ENCODE results near the gene TMEM38B.

Gene TMEM38B

GRCh38 chr9:105694190-105694847 is at the start of gene TMEM38B:
Gene TMEM38B (plus strand): TSS chr9:105694541. CDS start chr9:105694661, 120 bp downstream.
- peak; percentile 85 for DNase-seq

- no peak for DNase-seq
Measured at GRCh38 chr9:105646879-105647594, 47.3 kb upstream of the TMEM38B start.

GRCh38 chr9:105647595-105648349 is 46.6 kb upstream of the TMEM38B start:
- no peak for DNase-seq

GRCh38 chr9:105651806-105652205 is 42.5 kb upstream of the TMEM38B start:
- no peak for DNase-seq

GRCh38 chr9:105656131-105656921 is 38.0 kb upstream of the TMEM38B start:
- DNase-seq, result peak; percentile 22

GRCh38 chr9:105658351-105658750 is 36.0 kb upstream of the TMEM38B start:
- no peak for DNase-seq

GRCh38 chr9:105661011-105661410 is 33.3 kb upstream of the TMEM38B start:
- no peak for DNase-seq

- DNase-seq, result no peak
Measured at GRCh38 chr9:105662184-105663104, 31.9 kb upstream of the TMEM38B start, which contains the start of gene TAL2. Gene TAL2 (plus strand): TSS chr9:105662457. CDS start chr9:105662497, 40 bp downstream.

GRCh38 chr9:105663914-105664313 is 30.4 kb upstream of the TMEM38B start:
- DNase-seq, result no peak

- DNase-seq, result no peak
Measured at GRCh38 chr9:105667867-105668266, 26.5 kb upstream of the TMEM38B start.

- DNase-seq, result no peak
Measured at GRCh38 chr9:105670315-105670714, 24.0 kb upstream of the TMEM38B start.

GRCh38 chr9:105670775-105671174 is 23.6 kb upstream of the TMEM38B start:
- no peak for DNase-seq

- no peak for DNase-seq
Measured at GRCh38 chr9:105672711-105673234, 21.6 kb upstream of the TMEM38B start.

- no peak for DNase-seq
Measured at GRCh38 chr9:105673850-105674387, 20.4 kb upstream of the TMEM38B start.

GRCh38 chr9:105676351-105676923 is 17.9 kb upstream of the TMEM38B start:
- DNase-seq, result no peak

- no peak for DNase-seq
Measured at GRCh38 chr9:105678163-105678562, 16.2 kb upstream of the TMEM38B start.

GRCh38 chr9:105678781-105679180 is 15.6 kb upstream of the TMEM38B start:
- no peak for DNase-seq

- DNase-seq, result no peak
Measured at GRCh38 chr9:105679257-105680022, 14.9 kb upstream of the TMEM38B start.

- no peak for DNase-seq
Measured at GRCh38 chr9:105681313-105681712, 13.0 kb upstream of the TMEM38B start.

- DNase-seq, result no peak
Measured at GRCh38 chr9:105681724-105682123, 12.6 kb upstream of the TMEM38B start.

All from activated T-cell treated with anti-CD3 and anti-CD28 coated beads, Interleukin-2, amount 50 U/mL, for 1 hour (primary cell).